Measurements from ENCODE around the gene ARL3.
A peak's percentile ranks its signal among the peaks of the same experiment; 100 is the strongest.

The ARL3 gene

DNA sequence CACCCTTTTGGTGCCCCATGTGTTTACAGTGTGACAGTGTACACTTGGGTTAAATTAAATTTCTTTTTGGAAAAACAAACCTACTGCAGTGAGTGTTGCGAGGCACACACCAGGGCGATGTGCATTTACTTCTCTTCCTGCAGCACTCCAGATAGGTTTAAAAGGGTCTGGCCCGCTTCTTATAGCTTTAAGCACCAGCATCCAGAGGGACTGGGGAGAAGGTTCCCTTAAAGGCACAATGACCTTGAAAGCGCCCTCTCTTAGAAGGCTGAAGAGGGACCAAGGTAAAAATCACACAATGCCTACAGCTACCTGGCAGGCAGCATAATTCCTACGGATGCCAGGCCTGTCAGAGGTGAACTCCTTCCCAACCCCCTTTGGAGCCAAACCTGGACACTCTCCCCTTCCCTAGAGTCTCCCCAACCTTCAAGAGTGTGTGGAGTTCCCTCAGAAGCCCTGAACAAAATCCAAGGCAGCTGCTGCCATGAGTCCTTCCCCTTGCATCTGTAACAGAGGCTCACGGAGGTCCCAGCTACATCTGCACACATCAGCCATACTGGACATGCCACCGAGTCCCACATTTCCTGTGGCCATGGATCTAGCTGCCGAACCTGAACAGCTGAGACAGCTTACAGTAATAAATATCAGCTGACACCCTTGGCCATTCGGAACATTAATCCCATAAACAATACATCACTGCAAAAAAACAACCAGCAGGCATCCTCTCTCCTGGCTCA is 36.7 kb downstream of the ARL3 start:
- H3K36me3 ChIP-seq (ENCODE audit: insufficient read depth, low read length) = 0 out of 2 replicates have a peak, but pooled peaks cover 5% of the 10 kb centered on the region
- H3K4me3 ChIP-seq (ENCODE audit: low read length) = no peak overlapping the region
- H3K9ac ChIP-seq (ENCODE audit: low read depth, low read length) = no peak overlapping the region
- WGBS = 82% methylated on average over 9 of the region's 9 CpGs
- no peaks in the 10 kb centered on the region for H3K9me3 ChIP-seq (ENCODE audit: insufficient read depth, low read depth, low read length)
- no peaks in the 10 kb centered on the region for H3K27me3 ChIP-seq (ENCODE audit: insufficient read depth, low read length)
- peaks cover 63% of the 10 kb centered on the region for H3K4me1 ChIP-seq (ENCODE audit: insufficient read depth, low read length)
- H3K27ac ChIP-seq (ENCODE audit: low read depth, low read length) = no peak overlapping the region

DNA sequence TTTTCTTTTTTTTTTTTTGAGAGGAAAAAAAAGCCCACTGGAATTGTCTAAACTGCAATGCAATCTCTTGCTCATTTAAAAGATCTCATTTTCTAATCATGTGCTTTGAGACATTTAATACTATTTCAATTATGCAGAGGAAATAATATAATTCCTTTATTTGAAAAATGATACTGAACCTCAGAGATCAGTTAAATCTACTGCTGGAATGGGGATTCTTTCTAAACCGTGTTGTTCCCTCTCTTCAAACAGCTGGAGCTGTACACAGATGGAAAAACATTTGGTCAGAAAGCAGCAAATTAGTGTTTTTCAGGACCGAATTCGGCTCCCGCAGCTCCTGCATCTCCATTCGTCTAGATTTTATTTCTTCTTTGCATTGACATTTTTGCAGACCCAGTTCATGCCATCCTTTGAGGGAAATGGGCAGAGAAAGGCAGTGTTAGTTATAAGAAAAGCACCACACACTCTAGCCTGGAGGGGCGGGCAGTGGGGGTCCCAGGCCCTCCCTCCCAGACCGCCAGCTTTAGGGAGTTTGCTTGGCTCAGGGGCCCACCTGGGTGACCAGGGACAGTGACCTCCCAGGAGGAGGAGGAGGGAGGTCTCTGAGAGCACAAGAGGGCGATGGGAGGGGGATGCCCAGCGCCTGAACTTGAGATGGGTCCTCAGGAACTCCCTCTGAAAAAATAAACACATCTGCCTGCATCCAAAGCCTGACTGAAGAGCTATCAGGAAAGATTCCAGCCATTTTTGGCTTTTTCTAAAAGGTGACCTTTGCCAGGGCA is 37.5 kb downstream of the ARL3 start:
- 0 out of 2 replicates have a peak, but pooled peaks cover 4% of the 10 kb centered on the region for H3K36me3 ChIP-seq (ENCODE audit: insufficient read depth, low read length)
- no peaks in the 10 kb centered on the region for H3K9me3 ChIP-seq (ENCODE audit: insufficient read depth, low read depth, low read length)
- H3K4me3 ChIP-seq (ENCODE audit: low read length) = no peak overlapping the region
- WGBS = 76% methylated on average over 9 of the region's 9 CpGs
- H3K4me1 ChIP-seq (ENCODE audit: insufficient read depth, low read length) = peaks cover 63% of the 10 kb centered on the region
- H3K27me3 ChIP-seq (ENCODE audit: insufficient read depth, low read length) = no peaks in the 10 kb centered on the region
- H3K27ac ChIP-seq (ENCODE audit: low read depth, low read length) = no peak overlapping the region
- no peak overlapping the region; the same call in 1 of the 2 replicates for H3K9ac ChIP-seq (ENCODE audit: low read depth, low read length)

DNA sequence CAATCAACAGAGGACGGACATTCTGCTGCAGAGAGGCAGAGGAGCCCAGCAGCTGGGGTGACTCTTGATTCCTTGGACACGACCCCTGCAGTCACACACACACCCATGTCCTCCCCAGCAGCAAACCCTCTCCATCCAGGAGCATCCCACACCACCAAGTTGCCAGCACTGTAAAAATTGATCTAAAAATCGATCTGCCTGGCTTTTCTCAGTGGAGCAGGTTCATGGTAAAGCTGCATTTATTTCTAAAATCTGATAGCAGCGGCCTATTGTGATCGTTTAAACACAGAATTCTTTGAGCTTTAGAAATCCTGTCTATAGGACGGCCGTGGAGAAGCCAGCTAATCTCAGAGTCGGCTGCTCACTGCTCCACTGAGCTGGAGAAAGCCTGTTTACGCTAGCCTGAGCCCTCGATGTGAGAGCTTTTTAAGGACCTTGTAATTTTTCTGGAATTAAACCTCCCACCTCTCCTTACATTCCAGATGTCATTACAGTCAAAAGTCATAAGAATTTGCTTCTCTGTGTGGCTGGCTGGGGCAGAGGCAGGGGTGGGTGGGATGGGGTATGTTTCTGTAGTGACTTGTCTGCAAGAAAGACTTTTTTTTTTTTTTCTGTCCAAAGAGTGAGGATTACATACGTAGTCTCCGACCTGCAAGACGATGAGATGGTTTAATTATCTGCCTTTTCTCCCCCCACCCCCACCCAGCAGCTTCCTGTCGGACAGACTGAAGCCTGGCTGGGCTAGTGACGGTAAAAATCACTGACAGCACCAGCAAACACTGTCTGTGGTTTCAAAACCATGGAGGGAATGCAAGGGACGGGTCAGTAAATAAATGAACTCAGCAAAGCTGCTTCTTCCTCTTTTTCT is 38.3 kb downstream of the ARL3 start:
- 49% methylated on average over 16 of the region's 16 CpGs for WGBS
- no peak overlapping the region for H3K4me3 ChIP-seq (ENCODE audit: low read length)
- no peaks in the 10 kb centered on the region for H3K36me3 ChIP-seq (ENCODE audit: insufficient read depth, low read length)
- no peaks in the 10 kb centered on the region for H3K27me3 ChIP-seq (ENCODE audit: insufficient read depth, low read length)
- peak overlapping the region; percentile 50; the same call in 1 of the 2 replicates for H3K27ac ChIP-seq (ENCODE audit: low read depth, low read length)
- no peaks in the 10 kb centered on the region for H3K9me3 ChIP-seq (ENCODE audit: insufficient read depth, low read depth, low read length)
- peaks cover 66% of the 10 kb centered on the region for H3K4me1 ChIP-seq (ENCODE audit: insufficient read depth, low read length)
- no peak overlapping the region; the same call in 1 of the 2 replicates for H3K9ac ChIP-seq (ENCODE audit: low read depth, low read length)

DNA sequence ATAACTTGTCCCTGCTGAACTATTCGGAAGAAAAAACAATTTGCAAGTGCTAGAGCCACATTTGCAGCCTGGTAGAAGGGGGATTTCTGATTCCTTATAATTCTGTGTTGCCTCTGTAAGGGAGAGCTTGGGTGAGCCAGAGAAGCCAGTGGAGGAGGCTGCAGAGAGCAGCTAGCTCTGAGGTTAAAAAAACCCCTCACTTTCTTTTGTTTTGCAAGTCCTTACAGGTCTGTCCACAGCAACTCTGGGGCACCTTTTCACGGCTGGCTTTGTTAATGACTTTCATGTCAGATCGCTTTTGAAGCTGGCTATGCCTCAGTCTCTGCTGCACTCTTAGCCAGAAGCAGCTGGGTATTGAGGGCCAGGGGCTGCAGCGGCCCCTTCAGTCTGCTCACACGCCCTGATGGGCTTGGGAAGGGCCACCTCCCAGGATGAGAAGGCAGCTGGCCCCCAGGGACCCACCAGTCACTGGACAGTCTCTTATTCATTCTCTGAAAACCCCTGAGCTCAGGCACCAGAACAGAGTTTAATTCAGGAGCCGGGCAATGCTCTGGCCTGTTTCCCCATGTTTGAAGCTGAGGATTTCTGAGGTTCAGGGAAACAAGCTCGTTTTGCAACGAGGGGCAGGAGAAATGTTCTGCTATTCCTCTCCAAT is 39.1 kb downstream of the ARL3 start:
- no peaks in the 10 kb centered on the region for H3K36me3 ChIP-seq (ENCODE audit: insufficient read depth, low read length)
- no peak overlapping the region for H3K9ac ChIP-seq (ENCODE audit: low read depth, low read length)
- H3K4me1 ChIP-seq (ENCODE audit: insufficient read depth, low read length) = peaks cover 74% of the 10 kb centered on the region
- no peaks in the 10 kb centered on the region for H3K9me3 ChIP-seq (ENCODE audit: insufficient read depth, low read depth, low read length)
- H3K4me3 ChIP-seq (ENCODE audit: low read length) = no peak overlapping the region
- H3K27ac ChIP-seq (ENCODE audit: low read depth, low read length) = peak overlapping the region; percentile 50; the same call in 1 of the 2 replicates
- 37% methylated on average over 8 of the region's 8 CpGs for WGBS
- no peaks in the 10 kb centered on the region for H3K27me3 ChIP-seq (ENCODE audit: insufficient read depth, low read length)

DNA sequence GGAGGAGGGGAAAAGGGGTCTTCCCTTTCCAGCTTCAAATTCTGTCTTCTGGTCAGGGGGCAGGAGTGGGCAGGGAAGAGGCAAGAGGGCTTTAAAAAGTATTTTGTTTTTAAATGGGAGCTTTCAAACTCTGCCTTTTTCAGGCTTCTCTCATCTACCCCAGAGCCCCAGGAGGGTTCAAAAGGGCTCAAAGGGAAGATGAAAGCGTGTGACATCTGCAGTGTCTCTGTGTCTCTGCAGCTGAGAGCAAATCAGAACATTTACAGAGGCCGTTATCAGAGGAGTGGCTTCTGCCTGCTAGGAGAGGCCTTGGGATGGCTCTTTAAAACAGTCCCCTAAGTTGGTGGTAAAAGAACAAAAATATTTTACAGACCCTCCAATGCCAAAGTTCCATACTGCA is 39.6 kb downstream of the ARL3 start:
- peaks cover 75% of the 10 kb centered on the region for H3K4me1 ChIP-seq (ENCODE audit: insufficient read depth, low read length)

DNA sequence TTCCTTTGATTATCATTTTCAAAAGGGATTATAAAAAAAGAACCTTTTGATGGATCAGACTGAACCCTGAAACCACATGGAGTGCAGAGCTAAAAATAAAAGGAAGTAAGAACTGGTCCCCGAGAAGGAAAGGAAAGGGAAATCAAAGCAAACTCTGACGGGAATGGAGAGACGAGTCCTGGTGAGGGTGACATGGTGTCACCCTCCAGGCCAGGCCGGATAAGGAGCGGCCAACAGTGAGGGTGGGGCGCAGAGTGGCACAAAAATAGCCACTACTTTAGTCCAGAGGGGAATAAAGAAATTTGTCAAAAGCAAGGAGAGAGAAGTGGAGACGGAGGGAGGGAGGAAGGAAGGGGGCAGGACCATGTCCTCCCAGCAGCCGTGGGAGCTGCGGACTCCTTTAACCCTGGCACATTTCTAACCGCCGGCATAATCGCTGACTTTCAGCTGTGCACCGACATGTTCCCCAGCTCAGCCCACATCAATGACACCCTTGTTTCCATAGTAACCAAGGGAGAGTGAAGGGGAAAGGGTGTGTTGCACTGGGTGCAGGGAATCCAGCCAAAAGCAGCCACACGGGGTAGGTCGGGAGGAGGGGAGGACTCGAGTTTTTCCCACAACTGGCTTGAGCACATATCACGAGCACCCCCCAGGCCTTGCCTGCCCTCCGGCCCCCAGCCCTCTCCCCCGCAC is 40.2 kb downstream of the ARL3 start:
- peaks cover 70% of the 10 kb centered on the region for H3K4me1 ChIP-seq (ENCODE audit: insufficient read depth, low read length)
- 28% methylated on average over 16 of the region's 19 CpGs for WGBS
- no peak overlapping the region for H3K9ac ChIP-seq (ENCODE audit: low read depth, low read length)
- no peaks in the 10 kb centered on the region for H3K27me3 ChIP-seq (ENCODE audit: insufficient read depth, low read length)
- no peaks in the 10 kb centered on the region for H3K9me3 ChIP-seq (ENCODE audit: insufficient read depth, low read depth, low read length)
- H3K4me3 ChIP-seq (ENCODE audit: low read length) = peak overlapping the region; percentile 5; the same call in 1 of the 2 replicates
- no peaks in the 10 kb centered on the region for H3K36me3 ChIP-seq (ENCODE audit: insufficient read depth, low read length)
- peak overlapping the region; percentile 19; the same call in 1 of the 2 replicates for H3K27ac ChIP-seq (ENCODE audit: low read depth, low read length)

More for the DNA sequence above, 39.6 kb downstream of the ARL3 start:
- H3K27me3 ChIP-seq (ENCODE audit: insufficient read depth, low read length) = no peaks in the 10 kb centered on the region
- no peak overlapping the region for H3K9ac ChIP-seq (ENCODE audit: low read depth, low read length)
- H3K27ac ChIP-seq (ENCODE audit: low read depth, low read length) = peak overlapping the region; percentile 50; the same call in 1 of the 2 replicates
- peak overlapping the region; percentile 5; the same call in 1 of the 2 replicates for H3K4me3 ChIP-seq (ENCODE audit: low read length)
- WGBS = 24% methylated on average over 2 of the region's 2 CpGs
- H3K9me3 ChIP-seq (ENCODE audit: insufficient read depth, low read depth, low read length) = no peaks in the 10 kb centered on the region
- no peaks in the 10 kb centered on the region for H3K36me3 ChIP-seq (ENCODE audit: insufficient read depth, low read length)

DNA sequence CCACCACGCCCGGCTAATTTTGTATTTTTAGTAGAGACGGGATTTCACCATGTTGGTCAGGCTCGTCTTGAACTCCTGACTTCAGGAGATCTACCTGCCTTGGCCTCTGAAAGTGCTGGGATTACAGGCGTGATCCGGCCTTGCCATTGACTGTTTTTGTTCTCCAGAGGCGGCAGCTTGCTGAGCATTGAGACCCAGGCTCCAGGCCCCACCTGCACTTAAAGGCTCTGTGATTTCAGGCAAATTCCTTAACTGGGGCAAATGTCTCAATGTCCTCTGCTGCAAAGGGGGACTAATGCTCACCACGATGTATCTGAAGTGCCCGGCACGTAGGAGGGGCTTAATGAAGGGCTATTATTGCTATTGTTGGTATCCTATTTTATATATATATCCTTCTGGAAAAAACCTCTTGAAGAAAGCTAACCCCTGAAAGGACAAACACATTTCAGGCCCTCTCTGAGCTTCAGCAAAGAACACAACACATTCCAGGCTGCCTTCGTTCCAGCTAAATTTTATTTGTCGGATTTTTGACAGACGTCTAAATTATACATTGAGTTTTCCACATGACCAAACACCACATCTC is 40.9 kb downstream of the ARL3 start:
- no peak overlapping the region for H3K4me3 ChIP-seq (ENCODE audit: low read length)
- peaks cover 65% of the 10 kb centered on the region for H3K4me1 ChIP-seq (ENCODE audit: insufficient read depth, low read length)
- no peaks in the 10 kb centered on the region for H3K27me3 ChIP-seq (ENCODE audit: insufficient read depth, low read length)
- peak overlapping the region; percentile 19; the same call in 1 of the 2 replicates for H3K27ac ChIP-seq (ENCODE audit: low read depth, low read length)
- no peak overlapping the region for H3K9ac ChIP-seq (ENCODE audit: low read depth, low read length)
- H3K36me3 ChIP-seq (ENCODE audit: insufficient read depth, low read length) = no peaks in the 10 kb centered on the region
- 80% methylated on average over 13 of the region's 13 CpGs for WGBS
- H3K9me3 ChIP-seq (ENCODE audit: insufficient read depth, low read depth, low read length) = no peaks in the 10 kb centered on the region

DNA sequence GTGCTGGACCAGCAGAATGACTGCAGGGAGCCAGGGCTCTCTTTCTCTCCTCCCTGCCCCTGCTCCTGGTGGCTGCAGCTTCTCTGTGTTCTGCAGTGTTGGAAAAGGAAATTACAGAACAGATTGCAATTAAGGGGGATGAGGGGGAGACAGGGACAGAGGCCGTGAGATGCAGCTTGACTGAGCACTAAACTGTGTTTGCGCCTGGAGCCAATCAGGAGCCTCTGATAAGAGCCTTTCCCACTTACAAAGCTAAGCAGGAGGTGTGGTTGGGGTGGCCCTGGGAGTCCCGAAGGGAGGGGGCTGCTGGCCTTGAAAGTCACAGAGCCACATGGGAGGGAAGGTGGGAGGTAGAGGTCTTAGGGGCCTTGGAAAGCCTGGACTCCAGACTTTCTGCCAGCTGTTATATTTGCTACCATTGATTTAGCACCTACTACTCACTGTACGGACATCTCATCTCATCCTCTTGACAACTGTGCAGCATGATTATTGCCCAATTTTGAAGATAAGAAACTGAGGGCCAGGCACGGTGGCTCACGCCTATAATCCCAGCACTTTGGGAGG is 43.2 kb downstream of the ARL3 start:
- H3K4me1 ChIP-seq (ENCODE audit: insufficient read depth, low read length) = peaks cover 41% of the 10 kb centered on the region
- H3K4me3 ChIP-seq (ENCODE audit: low read length) = no peak overlapping the region
- no peaks in the 10 kb centered on the region for H3K36me3 ChIP-seq (ENCODE audit: insufficient read depth, low read length)
- no peaks in the 10 kb centered on the region for H3K27me3 ChIP-seq (ENCODE audit: insufficient read depth, low read length)
- H3K27ac ChIP-seq (ENCODE audit: low read depth, low read length) = peak overlapping the region; percentile 1; the same call in 1 of the 2 replicates
- H3K9ac ChIP-seq (ENCODE audit: low read depth, low read length) = peak overlapping the region; percentile 26; the same call in 1 of the 2 replicates
- WGBS = 58% methylated on average over 6 of the region's 6 CpGs
- no peaks in the 10 kb centered on the region for H3K9me3 ChIP-seq (ENCODE audit: insufficient read depth, low read depth, low read length)

DNA sequence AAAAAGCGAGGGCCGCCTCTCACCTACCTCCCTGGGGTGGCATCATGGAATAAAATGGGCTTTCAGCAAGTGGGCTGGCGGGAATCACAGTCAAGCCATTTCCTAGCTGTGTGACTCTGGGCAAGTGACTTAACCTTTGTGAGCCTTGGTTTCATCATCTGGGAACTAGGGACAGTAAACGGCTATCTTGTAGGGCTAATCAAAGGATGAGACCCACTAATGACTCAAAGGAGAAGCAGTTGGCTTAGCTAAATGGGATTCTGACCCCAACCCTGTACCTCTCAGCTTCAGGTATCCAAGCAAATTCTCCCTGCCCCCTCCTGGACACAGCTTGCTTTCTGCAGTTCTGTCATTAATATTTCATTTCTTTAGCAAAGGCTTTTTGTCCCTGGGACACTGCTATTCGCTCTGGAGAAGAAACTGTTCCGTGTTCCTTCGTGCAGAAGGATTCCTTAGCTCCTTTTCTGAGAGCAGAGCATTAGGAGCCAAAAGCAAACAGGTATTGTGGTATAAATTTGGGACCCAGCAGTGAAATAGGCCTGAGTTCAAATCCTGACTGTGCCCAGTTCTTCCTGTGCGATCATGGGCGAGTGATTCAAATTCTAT is 44.0 kb downstream of the ARL3 start:
- Histone ChIP-seq H3K36me3 (ENCODE audit: insufficient read depth, low read length) (no peaks in the 10 kb centered on the region), H3K9me3 (ENCODE audit: insufficient read depth, low read depth, low read length) (no peaks in the 10 kb centered on the region), H3K9ac (ENCODE audit: low read depth, low read length) (no peak overlapping the region), H3K27ac (ENCODE audit: low read depth, low read length) (0 out of 2 replicates have a peak overlapping the region, but pooled peaks have one; percentile 23), H3K4me3 (ENCODE audit: low read length) (no peak overlapping the region), H3K27me3 (ENCODE audit: insufficient read depth, low read length) (no peaks in the 10 kb centered on the region), H3K4me1 (ENCODE audit: insufficient read depth, low read length) (peaks cover 34% of the 10 kb centered on the region)
- WGBS = 67% methylated on average over 9 of the region's 9 CpGs
